Medulla oblongata (tissue), 1 donor: ENCODE data around the gene CARS1.

Experiments
- DNase-seq: peaks from one replicate; pipeline ENCODE4 v3.0.0-alpha.2; 2015; ENCODE audit errors: extremely low spot score

Gene CARS1

DNA sequence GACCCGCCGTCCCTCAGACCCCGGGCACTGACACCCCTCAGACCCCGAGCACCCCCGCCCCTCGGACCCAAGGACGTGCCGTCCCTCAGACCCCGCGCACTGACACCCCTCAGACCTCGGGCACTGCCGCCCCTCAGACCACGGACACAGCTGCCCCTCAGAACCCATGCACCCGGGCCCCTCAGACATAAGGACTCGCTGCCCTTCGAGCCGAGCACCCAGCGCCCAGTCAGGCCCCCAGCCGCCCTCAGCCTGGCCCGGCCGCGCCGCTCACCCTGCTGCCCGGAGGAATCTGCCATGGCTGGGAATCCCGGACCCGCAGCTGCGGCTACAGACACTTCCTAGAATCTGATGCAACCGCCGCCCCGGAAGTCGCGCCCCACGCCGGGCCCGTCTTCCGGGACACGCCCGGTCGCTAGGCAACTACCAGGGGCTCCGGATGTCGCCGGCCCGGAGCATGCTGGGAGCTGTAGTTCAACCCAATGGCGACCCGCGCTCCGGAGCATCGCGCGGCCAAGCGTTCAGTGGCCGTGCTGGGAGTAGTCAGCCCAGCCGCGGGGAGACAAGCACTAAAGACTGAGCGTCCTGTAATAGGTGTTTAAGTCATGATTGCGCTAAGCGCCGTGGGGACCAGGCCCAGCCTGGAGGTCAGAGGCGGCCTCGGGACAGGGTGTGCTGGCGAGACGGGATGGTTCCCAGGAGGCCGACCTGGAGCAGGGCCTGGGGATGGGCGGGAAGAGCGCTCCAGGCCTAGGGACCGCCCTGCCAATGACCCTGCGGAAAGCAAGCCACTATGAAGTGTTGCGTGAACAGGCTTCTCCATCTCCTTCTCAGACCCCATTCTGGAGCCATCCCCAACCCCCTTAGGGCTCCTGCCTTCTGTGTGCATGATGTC lies at the start of gene CARS1:
TSS of gene CARS1 (minus strand) at position 355 of the 895 bp plus-strand sequence. CDS start at position 299, 56 bp downstream.
- DNase-seq: peak; percentile 96

- DNase-seq: no peak
These were observed 48.8 kb upstream of the CARS1 start for GRCh38 chr11:3105791-3106735.

DNA sequence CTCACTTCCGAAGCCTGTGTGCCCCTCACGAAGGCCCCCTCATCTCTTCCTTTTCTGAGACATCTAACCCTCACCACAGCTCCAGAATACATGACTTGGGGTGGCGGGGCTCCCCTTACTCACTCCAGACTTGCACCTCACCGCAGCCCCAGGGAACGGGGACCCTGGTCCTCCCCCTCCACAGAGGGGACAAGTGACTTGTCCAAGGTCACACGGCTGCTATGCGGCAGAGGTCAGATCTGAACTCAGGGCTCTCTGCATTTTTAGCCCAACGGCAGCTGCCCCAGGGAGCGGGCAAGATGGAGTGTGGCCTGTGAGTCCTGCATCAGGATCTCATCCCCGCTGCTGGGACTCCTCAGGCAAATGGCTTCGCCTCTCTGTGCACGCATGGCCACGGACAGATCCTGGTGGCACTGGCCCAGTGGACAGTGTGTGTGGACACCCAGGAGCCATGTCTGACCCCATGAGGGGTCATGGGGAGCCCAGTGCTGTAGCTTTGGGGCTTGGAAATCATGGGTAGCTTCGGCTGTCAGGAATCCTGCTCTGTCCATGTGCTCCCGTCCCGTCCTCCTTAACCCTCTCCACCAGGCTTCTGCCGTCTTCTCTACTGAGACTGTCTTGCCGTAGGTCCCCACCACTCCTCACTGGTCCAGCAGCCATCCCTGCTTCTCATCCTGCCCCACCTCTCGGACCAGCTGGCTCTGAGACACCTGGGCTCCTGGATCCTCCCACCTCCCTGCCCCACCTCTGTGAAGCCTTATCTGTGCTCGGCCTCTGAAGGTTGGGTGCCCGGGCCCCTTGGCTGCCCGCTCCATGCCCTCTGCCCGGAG lies 48.0 kb upstream of the CARS1 start:
- no peak for DNase-seq

GRCh38 chr11:3104051-3104714 lies 47.0 kb upstream of the CARS1 start:
- DNase-seq: no peak

DNA sequence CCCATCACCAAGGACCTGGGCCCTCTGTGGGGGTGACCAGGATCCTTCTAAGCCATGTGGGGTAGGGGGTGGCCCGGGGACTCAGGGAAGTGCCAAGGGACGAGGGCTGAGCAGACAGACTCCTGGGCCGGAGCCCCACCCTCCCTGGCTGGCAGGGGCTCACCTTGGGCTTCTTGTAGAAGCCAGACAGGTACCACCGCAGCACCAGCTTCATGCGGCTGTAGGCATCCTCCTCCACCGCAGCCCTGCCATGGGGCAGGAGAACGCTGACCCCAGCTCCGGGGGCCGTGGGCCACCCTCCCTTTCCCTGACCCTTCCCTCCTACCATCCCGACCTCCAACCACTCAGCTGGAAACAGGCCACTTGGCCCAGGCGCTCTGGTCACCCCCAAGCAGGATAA lies 45.9 kb upstream of the CARS1 start:
- DNase-seq: no peak

DNA sequence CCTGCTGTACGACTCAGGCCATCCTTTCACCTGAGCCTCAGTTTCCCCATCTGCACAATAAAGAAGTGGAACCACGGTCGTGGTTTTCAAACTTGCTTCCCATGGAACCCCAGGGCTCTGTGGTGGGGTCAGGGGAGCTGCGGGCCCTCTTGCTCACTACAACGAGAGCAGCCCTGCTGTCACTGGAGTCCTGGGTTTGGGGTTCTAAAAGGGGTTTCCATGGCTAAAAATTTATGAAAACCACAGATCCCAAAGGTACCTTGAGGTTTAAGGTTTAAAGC lies 45.4 kb upstream of the CARS1 start:
- no peak for DNase-seq

GRCh38 chr11:3101921-3102640 lies 44.9 kb upstream of the CARS1 start:
- no peak for DNase-seq

GRCh38 chr11:3099178-3099577 lies 42.0 kb upstream of the CARS1 start:
- no peak for DNase-seq

- no peak for DNase-seq
These were observed 39.8 kb upstream of the CARS1 start for GRCh38 chr11:3096909-3097530.

DNA sequence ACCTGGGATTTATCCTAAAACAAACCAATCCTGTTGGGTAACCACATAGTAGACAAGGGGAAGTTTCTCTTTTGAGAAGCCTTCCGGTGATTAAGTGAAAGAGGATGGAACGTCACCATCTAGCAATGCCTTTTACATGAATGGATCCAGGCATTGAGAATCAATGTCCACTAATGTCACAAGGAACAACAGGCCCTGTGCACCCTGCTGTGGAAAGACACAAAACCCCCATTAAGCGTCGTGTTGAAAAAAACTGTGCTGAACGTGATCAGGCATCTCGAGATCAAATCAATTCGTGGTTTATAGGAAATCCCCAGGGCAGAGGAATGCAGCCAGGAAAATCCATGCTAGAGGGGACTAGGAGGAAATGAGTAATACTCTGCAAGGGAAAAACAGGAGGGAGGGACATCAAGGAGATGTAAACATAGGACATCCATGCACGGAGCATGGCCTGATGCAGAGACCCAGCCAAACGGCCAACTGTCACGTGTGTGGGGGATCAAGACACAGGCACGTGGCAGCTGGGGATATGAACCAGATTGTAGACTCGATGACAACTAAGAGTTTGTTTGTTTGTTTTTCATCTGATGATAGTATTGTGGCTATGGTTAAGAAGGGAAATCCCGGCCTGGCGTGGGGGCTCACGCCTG lies 38.6 kb upstream of the CARS1 start:
- DNase-seq: no peak

GRCh38 chr11:3094223-3094824 lies 37.1 kb upstream of the CARS1 start:
- no peak for DNase-seq

DNA sequence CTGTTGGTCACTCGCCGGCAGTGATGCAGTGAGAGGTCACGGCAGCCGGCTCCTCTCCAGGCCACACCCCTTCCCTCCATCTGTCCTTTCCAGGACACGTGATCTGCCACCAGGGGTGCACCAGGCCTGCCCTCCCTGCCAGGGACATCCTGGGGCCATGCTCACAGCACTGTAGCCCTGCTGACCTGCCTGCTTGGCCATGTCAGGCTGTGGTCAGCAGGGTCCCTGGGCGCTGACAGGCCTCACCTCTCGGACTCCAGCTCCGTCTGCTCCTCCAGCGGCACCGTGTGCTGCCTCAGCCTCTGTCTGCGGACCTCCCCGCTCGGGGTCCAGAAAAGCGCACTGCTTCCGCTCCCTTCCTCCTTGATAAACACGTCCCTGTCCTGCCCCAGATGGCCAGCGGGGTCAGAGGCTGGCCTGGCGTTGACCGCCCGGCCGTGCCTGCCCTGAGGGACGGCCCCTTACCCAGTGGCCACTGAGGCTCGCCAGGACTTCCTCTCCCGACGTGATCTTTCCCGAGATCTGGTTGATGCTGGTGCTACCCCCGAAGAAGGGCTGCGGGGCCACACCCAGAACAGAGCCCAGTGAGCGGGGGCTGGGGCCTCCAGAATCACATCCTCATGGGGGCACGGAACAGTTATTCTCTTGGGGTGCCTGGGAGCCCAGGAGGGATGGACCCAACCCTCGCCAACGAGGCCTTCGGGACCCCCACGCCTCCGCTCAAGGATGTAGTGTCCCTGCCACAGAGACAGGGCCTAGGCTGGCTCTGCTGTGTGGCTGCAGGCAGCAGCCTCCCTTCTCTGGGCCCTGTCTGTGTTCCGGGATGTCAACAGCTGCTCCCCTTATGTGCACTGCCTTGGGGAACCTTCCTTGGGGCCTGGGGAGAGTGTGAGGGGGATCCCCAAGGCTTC lies 36.3 kb upstream of the CARS1 start:
- no peak for DNase-seq

DNA sequence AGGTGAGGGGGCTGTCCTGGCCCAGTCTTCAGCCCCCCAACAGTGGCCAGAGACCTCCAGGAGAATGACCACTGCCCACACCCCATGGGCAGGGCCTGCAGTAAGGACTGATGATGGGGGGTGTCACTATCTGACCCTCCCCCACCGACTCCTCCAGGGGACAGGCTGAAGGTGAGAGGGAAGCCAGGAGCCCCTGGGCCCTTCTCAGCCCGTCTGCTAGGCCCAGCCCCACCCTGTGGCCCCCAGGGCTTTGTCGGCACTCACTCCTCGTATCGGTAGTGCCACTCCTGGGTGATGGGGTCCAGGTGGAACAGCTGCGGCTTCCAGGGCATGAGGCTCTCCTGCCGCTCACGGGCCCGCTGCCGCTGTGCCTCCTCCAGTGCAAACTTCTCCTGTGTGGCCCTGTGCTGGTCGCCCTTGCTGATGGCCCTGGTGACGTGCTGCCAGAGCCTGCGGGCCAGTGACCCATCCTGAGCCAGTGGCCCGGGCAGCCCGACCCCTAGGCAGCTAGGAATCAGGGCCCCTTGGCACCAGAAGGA lies 35.4 kb upstream of the CARS1 start:
- no peak for DNase-seq

- DNase-seq: peak; percentile 54
These were observed 34.8 kb upstream of the CARS1 start for GRCh38 chr11:3091846-3092602.

DNA sequence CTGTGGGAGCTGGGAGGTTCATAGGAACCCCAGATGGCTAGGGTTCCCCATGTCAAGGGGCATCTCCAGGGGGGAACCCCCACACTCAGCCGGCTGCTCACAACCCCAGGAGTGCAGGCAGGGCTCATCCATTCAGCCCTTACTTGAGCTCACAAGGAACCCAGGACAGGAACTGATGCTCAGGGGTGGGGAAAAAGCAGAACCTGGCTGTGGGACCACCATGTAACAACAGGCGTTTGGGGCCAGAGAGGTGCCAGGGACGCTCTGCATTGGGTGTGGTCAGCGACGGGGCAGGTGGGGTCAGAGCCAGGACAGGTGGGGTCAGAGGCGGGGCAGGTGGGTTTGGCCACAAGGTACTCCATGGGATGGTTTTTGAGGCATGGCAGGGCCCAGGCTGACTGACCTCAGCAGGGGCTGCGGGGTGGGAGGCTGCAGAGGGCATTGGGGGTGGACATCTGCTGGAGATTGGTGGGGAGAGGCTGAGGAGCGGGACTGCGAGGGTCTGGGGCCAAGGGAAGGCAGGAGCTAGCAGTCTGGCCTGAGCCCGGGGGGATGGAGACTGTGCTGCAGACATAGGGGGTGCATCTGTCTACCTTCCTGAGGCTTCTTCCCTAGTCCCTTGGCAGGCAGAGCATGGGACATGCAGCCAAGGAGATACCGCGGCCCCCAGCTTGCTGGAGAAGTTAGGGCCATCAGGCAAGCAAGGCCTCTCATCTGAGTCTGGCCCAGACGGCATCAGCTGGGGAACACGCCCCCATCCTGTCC lies 34.0 kb upstream of the CARS1 start:
- DNase-seq: no peak
